ENCODE data around the gene GCNT4. TPM values are rescaled to one million over a fixed set of nuclear protein-coding genes. Genes with fewer than 3 reads are reported as not detected.
"Not testable (repeated sequence)": the region's sequence is repeated elsewhere in the genome, so short reads cannot be mapped to it uniquely, and the experiment has no call there.

The GCNT4 gene, protein sequence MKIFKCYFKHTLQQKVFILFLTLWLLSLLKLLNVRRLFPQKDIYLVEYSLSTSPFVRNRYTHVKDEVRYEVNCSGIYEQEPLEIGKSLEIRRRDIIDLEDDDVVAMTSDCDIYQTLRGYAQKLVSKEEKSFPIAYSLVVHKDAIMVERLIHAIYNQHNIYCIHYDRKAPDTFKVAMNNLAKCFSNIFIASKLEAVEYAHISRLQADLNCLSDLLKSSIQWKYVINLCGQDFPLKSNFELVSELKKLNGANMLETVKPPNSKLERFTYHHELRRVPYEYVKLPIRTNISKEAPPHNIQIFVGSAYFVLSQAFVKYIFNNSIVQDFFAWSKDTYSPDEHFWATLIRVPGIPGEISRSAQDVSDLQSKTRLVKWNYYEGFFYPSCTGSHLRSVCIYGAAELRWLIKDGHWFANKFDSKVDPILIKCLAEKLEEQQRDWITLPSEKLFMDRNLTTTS
- 3.1 TPM for polyA plus RNA-seq (2013, experiment 1 of 2)
- 3.1 TPM for polyA plus RNA-seq (2013, experiment 2 of 2)

DNA sequence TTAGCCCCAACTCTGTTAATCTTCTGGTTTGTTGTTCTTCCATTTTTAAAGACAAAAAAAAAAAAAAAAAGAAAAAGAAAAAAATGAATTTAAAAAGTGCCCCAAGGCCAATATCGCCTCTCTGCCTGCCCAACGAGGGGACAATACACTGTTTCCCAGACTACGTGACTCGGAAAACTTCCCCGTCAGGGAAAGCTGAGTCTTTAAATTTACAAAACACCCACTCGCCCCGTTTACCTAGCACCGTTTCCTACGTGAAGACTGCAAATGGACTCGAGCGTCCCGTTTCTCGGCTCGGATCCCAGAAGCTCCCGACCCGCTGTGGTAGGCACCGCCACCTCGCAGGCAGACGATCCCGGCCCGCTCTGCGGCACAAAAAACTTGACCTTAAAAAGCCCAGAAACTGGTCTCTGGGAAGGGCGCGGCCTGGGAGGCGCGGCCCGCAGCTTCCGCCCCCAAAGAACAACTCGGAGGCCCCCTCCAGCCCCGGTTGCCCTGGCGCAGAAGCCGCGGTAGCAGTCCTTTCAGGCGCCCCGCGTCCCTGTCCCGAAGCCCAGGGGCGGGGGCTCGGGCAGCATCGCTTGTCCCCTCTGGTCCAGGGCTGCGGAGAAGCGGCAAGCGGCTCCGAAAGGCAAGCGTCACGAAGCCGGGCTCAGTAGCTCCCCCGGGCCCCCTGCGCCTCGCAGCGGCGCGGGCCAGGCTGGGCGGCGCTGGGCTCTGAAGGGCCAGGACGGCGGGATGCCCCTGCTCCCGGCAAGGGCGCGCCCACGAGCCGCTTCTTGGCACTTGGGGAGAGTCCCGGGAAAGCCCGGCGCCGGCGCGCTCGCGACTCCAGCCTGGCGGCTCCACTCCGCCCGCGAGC lies at the start of gene GCNT4:
Gene GCNT4 (minus strand): TSS at position 367 of the 862 bp plus-strand sequence. CDS start 22,521 bp downstream, outside the sequence.
- peak within 1 kb of the TSS; percentile 66; the same call in 1 of the 2 replicates for H3K27ac ChIP-seq (ENCODE audit: low read depth, low read length)

DNA sequence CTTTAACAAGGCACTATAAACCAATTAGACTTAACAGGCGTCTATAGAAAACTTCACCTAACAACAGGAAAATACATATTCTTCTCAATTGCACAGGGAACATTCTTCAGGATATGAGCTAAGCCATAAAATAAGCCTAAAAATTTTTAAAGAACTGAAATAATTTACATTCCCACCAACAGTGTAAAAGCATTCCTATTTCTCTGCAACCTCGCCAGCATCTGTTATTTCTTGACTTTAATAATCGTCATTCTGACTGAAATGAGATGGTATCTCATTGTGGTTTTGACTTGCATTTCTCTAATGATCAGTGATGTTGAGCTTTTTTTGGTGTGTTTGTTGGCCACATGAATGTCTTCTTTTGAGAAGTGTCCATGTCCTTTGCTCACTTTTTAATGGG lies 43.6 kb upstream of the GCNT4 start:
- H3K4me3 ChIP-seq (ENCODE audit: low read length); H3K27me3 ChIP-seq (ENCODE audit: insufficient read depth, low read length); H3K9ac ChIP-seq (ENCODE audit: low read depth, low read length); H3K9me3 ChIP-seq (ENCODE audit: insufficient read depth, low read depth, low read length); H3K36me3 ChIP-seq (ENCODE audit: insufficient read depth, low read length); H3K27ac ChIP-seq (ENCODE audit: low read depth, low read length); H3K4me1 ChIP-seq (ENCODE audit: insufficient read depth, low read length): not testable (repeated sequence)
- 98% methylated on average over 3 of the region's 3 CpGs for WGBS

More for the DNA sequence above, at the start of gene GCNT4:
- Histone ChIP-seq H3K9me3 (ENCODE audit: insufficient read depth, low read depth, low read length) (no peaks in the 10 kb centered on the region), H3K4me1 (ENCODE audit: insufficient read depth, low read length) (peaks cover 34% of the 10 kb centered on the region), H3K9ac (ENCODE audit: low read depth, low read length) (peak within 1 kb of the TSS; percentile 78), H3K27me3 (ENCODE audit: insufficient read depth, low read length) (peaks cover 48% of the 10 kb centered on the region), H3K36me3 (ENCODE audit: insufficient read depth, low read length) (no peaks in the 10 kb centered on the region; the same call in 1 of the 2 replicates), H3K4me3 (ENCODE audit: low read length) (peak within 1 kb of the TSS; percentile 71)
- WGBS: under 1% methylated on average over 74 of the region's 74 CpGs

DNA sequence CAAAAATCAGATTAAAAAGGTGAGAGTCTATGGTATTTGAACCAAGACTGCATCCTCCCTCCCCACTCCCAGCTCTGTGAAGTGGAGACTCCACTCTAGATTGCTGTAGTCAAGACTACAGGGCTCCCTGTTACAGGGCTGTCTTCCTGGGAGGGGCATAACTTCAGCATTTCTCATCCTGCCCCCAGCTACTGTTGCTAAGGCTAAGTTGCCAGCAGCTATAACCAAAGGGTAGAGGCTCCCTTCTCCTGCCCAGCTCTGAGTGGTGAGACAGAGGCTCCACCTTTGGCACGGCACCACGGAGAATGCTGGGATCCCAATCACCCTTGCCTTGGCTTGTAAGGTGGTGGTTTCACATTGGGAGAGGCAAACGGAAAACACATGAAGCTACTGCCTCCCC lies 39.2 kb upstream of the GCNT4 start:
- no peaks in the 10 kb centered on the region for H3K9me3 ChIP-seq (ENCODE audit: insufficient read depth, low read depth, low read length)
- no peaks in the 10 kb centered on the region for H3K4me1 ChIP-seq (ENCODE audit: insufficient read depth, low read length)
- H3K27ac ChIP-seq (ENCODE audit: low read depth, low read length): no peak overlapping the region
- H3K36me3 ChIP-seq (ENCODE audit: insufficient read depth, low read length): no peaks in the 10 kb centered on the region
- no peaks in the 10 kb centered on the region for H3K27me3 ChIP-seq (ENCODE audit: insufficient read depth, low read length)
- H3K4me3 ChIP-seq (ENCODE audit: low read length): no peak overlapping the region
- WGBS: 84% methylated on average over 3 of the region's 3 CpGs
- no peak overlapping the region for H3K9ac ChIP-seq (ENCODE audit: low read depth, low read length)

DNA sequence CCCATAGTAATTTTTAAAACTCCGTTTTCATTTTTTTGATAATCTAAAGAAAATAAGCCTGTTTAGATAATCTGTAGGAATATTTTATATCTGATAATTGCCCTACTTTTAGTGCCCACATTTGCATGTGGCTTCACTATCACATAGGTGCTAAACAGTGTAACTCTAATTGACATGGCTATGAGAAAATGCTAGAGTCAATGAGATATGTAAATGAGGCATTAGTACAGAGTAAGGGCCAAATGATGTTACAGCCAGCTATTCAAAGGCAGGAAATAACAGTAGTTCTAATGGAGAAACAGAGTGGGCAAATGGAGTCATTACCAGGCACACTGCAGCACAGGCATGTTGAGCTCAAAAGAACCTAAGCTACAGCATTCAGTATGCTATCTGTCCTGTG lies 37.3 kb upstream of the GCNT4 start:
- Histone ChIP-seq H3K27me3 (ENCODE audit: insufficient read depth, low read length) (no peaks in the 10 kb centered on the region), H3K27ac (ENCODE audit: low read depth, low read length) (no peak overlapping the region), H3K9ac (ENCODE audit: low read depth, low read length) (no peak overlapping the region), H3K9me3 (ENCODE audit: insufficient read depth, low read depth, low read length) (no peaks in the 10 kb centered on the region), H3K4me1 (ENCODE audit: insufficient read depth, low read length) (no peaks in the 10 kb centered on the region), H3K4me3 (ENCODE audit: low read length) (no peak overlapping the region), H3K36me3 (ENCODE audit: insufficient read depth, low read length) (no peaks in the 10 kb centered on the region)
- no CpG with 5 or more reads among the region's 1 CpG for WGBS

DNA sequence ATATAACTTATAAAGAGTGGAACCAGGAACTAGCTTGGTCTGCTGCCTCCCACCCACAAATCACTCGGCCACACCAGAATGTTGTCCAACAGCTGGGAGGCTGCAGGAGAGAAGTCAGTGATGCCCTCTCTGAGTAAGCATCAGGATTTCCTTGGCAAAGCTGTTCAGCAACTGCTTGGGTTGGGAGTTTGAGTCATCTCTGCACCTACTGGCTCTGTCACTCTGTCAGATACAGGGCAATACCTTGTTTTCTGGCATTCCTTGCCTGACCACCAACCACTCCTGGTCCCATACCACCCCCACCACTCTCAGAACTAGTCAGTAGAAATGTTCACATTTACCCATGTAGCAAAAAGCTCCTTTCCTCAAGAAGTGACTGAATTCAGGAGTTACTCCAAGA lies 36.8 kb upstream of the GCNT4 start:
- Histone ChIP-seq H3K9ac (ENCODE audit: low read depth, low read length) (no peak overlapping the region), H3K4me1 (ENCODE audit: insufficient read depth, low read length) (no peaks in the 10 kb centered on the region), H3K27me3 (ENCODE audit: insufficient read depth, low read length) (no peaks in the 10 kb centered on the region), H3K9me3 (ENCODE audit: insufficient read depth, low read depth, low read length) (no peaks in the 10 kb centered on the region), H3K4me3 (ENCODE audit: low read length) (no peak overlapping the region), H3K27ac (ENCODE audit: low read depth, low read length) (no peak overlapping the region), H3K36me3 (ENCODE audit: insufficient read depth, low read length) (no peaks in the 10 kb centered on the region)
- WGBS: 100% methylated on average over 1 of the region's 1 CpG

DNA sequence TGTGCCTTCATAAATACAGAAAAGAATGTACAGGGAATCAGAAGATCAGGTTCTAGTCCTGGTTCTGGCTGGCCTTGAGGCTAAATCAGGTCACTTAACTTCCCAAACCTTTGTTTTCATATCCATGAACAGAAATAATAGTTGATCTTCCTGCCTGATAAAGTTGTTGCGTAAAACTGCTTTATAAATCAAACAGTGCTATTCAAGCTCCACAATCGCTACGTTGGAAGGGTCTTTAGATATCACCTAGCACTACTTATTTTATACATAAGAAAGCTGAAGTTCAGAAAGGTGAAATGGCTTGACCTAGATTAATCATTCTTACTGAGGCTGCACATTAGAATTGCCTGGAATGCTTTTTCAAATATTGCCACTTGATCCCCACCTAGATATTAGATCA lies 36.3 kb upstream of the GCNT4 start:
- no peak overlapping the region for H3K27ac ChIP-seq (ENCODE audit: low read depth, low read length)
- no peak overlapping the region for H3K9ac ChIP-seq (ENCODE audit: low read depth, low read length)
- H3K9me3 ChIP-seq (ENCODE audit: insufficient read depth, low read depth, low read length): no peaks in the 10 kb centered on the region
- H3K4me3 ChIP-seq (ENCODE audit: low read length): no peak overlapping the region
- no peaks in the 10 kb centered on the region for H3K4me1 ChIP-seq (ENCODE audit: insufficient read depth, low read length)
- no peaks in the 10 kb centered on the region for H3K36me3 ChIP-seq (ENCODE audit: insufficient read depth, low read length)
- no peaks in the 10 kb centered on the region for H3K27me3 ChIP-seq (ENCODE audit: insufficient read depth, low read length)
- 100% methylated on average over 3 of the region's 3 CpGs for WGBS

DNA sequence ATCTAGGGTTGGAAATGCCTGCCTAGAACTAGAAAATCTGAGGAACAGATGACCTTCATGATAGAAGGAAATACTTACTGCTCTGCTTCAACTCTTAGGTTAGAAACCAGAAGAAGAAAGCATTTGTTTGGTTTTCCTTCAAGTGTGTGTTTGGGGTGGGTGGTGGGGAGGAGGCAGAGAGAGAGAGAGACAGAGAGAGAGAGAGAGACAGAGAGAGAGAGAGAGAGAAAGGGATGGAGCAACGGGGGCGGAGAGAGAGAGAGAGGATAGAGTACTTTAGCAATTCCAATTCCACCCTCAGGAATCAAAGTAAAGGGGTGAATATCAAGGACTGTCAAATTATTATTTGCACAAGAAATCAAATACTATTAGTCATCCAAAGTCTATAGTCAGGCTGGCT lies 29.2 kb upstream of the GCNT4 start:
- no CpG with 5 or more reads among the region's 2 CpGs for WGBS
- Histone ChIP-seq H3K27ac (ENCODE audit: low read depth, low read length) (no peak overlapping the region), H3K4me1 (ENCODE audit: insufficient read depth, low read length) (no peaks in the 10 kb centered on the region), H3K9ac (ENCODE audit: low read depth, low read length) (no peak overlapping the region), H3K4me3 (ENCODE audit: low read length) (no peak overlapping the region), H3K27me3 (ENCODE audit: insufficient read depth, low read length) (no peaks in the 10 kb centered on the region), H3K36me3 (ENCODE audit: insufficient read depth, low read length) (no peaks in the 10 kb centered on the region), H3K9me3 (ENCODE audit: insufficient read depth, low read depth, low read length) (no peaks in the 10 kb centered on the region)

DNA sequence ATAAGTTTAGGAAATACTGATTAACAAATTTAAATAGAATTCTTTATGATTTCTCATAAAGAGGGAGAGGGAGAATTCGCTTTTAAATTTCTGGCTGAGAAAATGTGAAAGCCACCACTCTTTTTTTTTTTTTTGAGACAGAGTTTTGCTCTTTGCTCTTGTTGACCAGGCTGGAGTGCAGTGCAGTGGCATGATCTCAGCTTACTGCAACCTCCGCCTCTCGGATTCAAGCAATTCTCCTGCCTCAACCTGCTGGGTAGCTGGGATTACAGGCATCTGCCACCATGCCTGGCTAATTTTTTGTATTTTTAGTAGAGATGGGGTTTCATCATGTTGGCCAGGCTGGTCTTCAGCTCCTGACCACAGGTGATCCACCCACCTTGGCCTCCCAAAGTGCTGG lies 27.0 kb upstream of the GCNT4 start:
- not testable (repeated sequence) for H3K36me3 ChIP-seq (ENCODE audit: insufficient read depth, low read length); H3K4me1 ChIP-seq (ENCODE audit: insufficient read depth, low read length); H3K27me3 ChIP-seq (ENCODE audit: insufficient read depth, low read length); H3K9me3 ChIP-seq (ENCODE audit: insufficient read depth, low read depth, low read length); H3K9ac ChIP-seq (ENCODE audit: low read depth, low read length); H3K27ac ChIP-seq (ENCODE audit: low read depth, low read length); H3K4me3 ChIP-seq (ENCODE audit: low read length)
- 92% methylated on average over 3 of the region's 3 CpGs for WGBS

DNA sequence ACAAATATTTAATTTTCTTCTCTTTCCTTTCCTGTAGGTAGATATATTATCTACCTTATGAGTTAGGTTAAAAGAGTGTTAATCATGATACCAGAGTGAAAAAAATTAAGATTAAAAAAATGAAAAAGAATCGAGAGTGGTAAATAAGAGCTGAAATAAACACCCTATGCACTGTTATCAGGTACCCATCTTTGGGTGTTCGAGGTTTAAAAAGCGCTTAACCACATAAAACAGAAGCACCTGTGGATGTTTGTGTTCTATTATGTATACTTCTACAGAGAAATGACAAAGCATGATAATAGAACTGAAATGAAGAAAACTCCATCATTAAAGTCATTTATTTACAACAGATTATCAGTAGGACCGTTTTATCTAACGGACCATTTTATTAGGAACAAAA lies 25.7 kb upstream of the GCNT4 start:
- no peaks in the 10 kb centered on the region for H3K4me1 ChIP-seq (ENCODE audit: insufficient read depth, low read length)
- H3K27me3 ChIP-seq (ENCODE audit: insufficient read depth, low read length): no peaks in the 10 kb centered on the region
- H3K27ac ChIP-seq (ENCODE audit: low read depth, low read length): no peak overlapping the region
- no peaks in the 10 kb centered on the region for H3K36me3 ChIP-seq (ENCODE audit: insufficient read depth, low read length)
- no peaks in the 10 kb centered on the region for H3K9me3 ChIP-seq (ENCODE audit: insufficient read depth, low read depth, low read length)
- H3K4me3 ChIP-seq (ENCODE audit: low read length): no peak overlapping the region
- WGBS: 94% methylated on average over 3 of the region's 5 CpGs
- no peak overlapping the region for H3K9ac ChIP-seq (ENCODE audit: low read depth, low read length)

DNA sequence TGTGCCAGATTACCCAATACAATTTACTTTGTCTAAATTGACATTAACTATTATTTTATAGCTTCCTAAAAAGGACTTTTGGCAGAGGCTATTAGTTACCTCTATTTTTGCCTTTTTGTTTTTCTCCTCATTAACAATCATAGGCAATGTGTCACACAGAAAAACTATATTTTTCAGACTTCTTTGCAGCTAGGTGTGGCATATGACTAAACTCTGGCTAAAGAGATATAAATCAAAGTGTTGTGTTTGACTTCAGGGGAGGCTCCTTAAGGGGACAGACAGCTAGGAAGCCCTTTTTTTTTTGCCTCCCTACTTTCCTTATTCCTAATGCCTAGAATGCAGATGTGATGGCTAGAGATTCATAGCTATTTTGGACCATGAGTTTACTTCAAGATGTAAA lies 19.7 kb upstream of the GCNT4 start:
- no peak overlapping the region for H3K4me3 ChIP-seq (ENCODE audit: low read length)
- no peak overlapping the region for H3K9ac ChIP-seq (ENCODE audit: low read depth, low read length)
- no peaks in the 10 kb centered on the region for H3K9me3 ChIP-seq (ENCODE audit: insufficient read depth, low read depth, low read length)
- H3K27me3 ChIP-seq (ENCODE audit: insufficient read depth, low read length): no peaks in the 10 kb centered on the region
- H3K36me3 ChIP-seq (ENCODE audit: insufficient read depth, low read length): no peaks in the 10 kb centered on the region
- H3K27ac ChIP-seq (ENCODE audit: low read depth, low read length): no peak overlapping the region
- H3K4me1 ChIP-seq (ENCODE audit: insufficient read depth, low read length): no peaks in the 10 kb centered on the region

DNA sequence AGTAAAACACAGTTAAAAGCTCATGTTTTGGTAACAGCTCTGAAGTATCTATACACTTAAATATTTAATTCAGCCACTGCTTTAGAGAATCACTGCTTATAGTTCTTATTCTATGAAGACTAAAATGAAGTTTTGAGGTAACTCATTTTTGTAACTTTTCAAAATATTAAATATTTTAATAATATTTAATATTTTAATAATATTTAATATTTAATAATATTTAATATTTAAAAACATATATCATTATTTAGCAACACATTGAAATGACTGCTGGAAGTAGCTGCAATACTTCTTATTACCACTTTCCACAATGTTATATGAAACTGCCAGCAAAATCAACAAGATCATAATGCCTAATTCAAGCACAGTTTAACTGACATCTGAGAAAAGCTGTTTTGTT lies 18.7 kb upstream of the GCNT4 start:
- H3K27ac ChIP-seq (ENCODE audit: low read depth, low read length): no peak overlapping the region
- H3K9ac ChIP-seq (ENCODE audit: low read depth, low read length): no peak overlapping the region
- H3K4me1 ChIP-seq (ENCODE audit: insufficient read depth, low read length): no peaks in the 10 kb centered on the region
- H3K4me3 ChIP-seq (ENCODE audit: low read length): no peak overlapping the region
- H3K9me3 ChIP-seq (ENCODE audit: insufficient read depth, low read depth, low read length): no peaks in the 10 kb centered on the region
- no peaks in the 10 kb centered on the region for H3K36me3 ChIP-seq (ENCODE audit: insufficient read depth, low read length)
- H3K27me3 ChIP-seq (ENCODE audit: insufficient read depth, low read length): no peaks in the 10 kb centered on the region
